NCI-H345 treated with DMSO at 0.1 percent for 48 hours (cell line): Measurements from ENCODE around the gene DNAJC15.
A peak's percentile ranks its signal among the peaks of the same experiment; 100 is the strongest.
"Not testable (repeated sequence)": the region's sequence is repeated elsewhere in the genome, so short reads cannot be mapped to it uniquely, and the experiment has no call there.

Source experiments
- DNase-seq: peaks from one replicate; lab custom pipeline; 2025; ENCODE audit not compliant: unreplicated experiment; lab: John Stamatoyannopoulos, UW

The DNAJC15 gene

DNA sequence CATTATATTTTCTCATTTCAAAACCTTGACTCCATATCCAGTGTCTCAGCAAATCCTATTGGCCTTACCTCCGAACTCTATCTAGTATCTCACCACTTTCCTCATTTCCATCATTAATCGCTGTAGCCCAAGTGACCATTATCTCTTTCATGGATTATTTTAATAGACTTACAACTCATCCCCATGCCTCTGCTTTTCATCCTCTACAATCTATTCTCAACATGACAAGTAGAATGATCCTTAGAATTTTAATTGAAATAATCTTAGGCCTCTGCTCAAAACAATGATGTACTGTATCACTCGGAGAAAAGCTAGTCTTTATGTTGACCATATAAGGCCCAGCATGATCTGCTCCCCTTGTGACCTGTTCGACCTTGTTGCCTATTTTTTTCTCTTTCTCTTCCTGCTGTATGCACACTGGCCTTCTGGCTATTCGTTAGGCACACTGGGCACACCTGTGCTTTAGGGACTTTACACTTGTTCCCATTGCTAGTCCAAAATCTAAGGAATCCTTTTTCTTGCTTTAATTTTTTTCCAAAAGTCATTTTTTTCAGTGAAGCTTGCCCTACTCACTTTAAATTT, 21.4 kb downstream of the DNAJC15 start:
- DNase-seq, result no peak

GRCh38 chr13:43045302-43045773, 22.0 kb downstream of the DNAJC15 start:
- DNase-seq, result not testable (repeated sequence)

DNA sequence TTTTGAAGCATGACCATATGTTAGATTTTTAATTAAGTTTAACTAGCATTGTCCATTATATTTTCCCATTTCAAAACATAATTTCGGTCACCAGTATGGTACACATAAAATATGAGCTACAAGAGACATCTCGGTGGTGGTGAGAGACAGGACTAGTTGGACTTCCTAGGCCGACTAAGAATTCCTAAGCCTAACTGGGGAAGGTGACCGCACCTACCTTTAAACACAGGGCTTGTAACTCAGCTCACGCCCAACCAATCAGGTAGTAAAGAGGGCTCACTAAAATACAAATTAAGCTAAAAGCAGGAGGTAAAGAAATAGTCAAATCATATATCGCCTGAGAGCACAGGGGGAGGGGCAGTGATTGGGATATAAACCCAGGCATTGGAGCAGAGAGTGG, 22.9 kb downstream of the DNAJC15 start:
- DNase-seq, result no peak

DNA sequence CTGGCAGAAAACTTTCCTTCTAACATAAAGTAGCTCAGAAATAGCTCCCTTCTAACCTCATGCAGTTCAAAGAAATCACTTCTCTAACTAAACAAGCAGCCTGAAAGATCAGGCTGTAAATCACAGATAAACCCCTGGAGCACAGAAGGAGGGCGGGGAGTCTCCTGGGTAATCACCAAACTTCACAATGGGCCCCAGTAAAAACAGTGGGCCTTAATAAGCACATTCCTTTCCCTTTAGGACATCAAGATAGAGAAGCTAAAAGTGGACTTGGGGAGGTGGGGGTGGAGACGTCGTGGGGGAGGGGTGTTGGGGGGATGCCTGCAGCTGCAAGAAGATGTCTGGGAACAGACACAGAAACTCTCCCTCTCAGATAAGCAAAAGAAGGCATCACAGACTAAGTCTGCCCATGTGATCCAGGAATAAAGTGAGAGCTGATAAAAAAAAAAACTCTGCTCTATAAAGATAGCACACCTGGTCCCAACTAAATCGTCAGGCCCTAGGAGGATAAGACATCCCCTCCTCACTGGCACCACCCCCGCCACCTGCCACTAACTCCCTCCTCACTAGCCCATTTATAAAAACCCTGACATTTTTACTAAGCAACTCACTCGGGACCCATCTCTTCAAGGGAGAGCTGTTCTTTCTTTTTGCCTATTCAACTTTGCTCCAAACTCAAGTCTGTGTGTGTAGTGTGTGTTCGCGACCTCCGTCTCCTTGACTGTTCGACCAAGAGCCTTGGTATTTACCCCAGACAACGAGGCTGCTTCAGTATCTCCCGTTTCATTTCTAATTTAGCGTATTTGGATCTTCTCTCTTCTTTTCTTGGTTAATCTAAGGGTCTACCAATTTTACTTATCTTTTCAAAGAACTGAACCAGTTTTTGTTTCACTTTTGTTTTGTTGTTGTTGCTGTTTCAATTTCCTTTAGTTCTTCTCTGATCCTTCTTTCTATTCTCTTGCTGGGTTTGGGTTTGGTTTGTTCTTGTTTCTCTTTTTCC, 31.7 kb downstream of the DNAJC15 start:
- no peak for DNase-seq

GRCh38 chr13:43057653-43058317, 34.4 kb downstream of the DNAJC15 start:
- DNase-seq, result peak; percentile 85

DNA sequence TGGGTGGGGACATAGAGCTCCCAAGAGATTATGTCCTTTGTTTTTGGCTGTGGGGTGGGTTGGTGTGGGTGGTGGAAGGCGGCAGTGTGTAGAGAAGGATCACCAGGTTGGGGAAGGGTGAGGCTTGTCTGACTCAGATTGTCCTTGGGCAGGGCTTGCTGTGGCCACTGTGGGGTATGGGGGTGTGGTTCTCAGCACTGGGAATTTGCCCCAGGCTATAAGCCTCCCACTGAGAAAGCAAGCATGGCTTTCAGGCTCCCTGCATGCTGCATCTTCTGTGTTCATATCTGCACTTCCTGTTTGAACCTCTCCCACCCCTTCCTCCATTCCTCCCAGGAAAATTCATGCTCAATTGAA, 34.9 kb downstream of the DNAJC15 start:
- peak; percentile 85 for DNase-seq

DNA sequence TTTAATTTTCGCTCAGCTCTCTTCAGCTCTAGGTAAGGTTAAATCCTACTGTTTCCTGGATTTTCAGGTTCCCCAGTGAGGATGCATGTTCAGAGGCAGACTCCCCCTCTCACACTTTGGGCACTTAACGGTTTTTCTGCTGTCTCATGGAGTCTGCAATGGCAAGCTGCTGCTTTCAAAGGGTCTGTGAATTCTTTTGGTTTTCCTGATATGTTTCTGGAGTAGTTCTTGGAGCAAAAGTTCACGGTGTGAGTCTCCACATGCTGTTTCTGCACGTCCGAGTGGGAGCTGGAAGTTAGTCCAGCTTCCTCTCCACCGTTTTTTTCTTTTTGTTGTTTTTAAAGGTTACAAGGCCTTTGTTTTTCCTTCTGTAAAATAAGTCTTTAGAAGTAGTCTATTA, 35.4 kb downstream of the DNAJC15 start:
- DNase-seq, result no peak

DNA sequence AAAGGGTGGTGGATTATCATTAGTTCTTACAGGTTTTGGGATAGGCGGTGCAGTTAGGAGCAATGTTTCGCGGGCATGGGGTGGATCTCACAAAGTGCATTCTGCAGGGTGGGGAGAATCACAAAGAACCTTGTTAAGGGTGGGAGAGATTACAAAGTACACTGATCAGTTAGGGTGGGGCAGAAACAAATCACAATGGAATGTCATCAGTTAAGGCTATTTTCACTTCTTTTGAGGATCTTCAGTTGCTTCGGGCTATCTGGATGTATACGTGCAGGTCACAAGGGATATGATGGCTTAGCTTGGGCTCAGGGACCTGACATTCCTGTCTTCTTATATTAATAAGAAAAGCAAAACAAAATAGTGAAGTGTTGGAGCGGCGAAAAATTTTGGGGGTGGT, 36.4 kb downstream of the DNAJC15 start:
- not testable (repeated sequence) for DNase-seq

GRCh38 chr13:43060806-43061205, 37.4 kb downstream of the DNAJC15 start:
- DNase-seq, result not testable (repeated sequence)

- no peak for DNase-seq
Measured at GRCh38 chr13:43061496-43062280, 38.3 kb downstream of the DNAJC15 start.

- no peak for DNase-seq
Measured at GRCh38 chr13:43071824-43072223, 48.4 kb downstream of the DNAJC15 start.

DNA sequence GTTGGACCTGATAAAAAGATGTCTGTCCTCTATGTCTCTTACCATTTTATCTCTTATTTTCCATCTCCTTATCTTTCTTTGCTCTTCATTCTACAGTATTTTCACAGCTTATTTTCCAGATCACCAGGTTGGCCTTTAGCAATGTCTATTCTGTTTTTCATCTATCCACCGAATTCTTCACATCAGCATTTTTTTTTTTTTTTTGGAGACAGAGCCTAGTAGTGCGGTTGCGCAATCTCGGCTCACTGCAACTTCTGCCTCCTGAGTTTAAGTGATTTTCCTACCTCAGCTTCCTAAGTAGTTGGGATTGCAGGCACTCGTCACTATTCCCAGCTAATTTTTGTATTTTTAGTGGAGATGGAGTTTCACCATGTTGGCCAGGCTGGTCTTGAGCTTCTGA, 49.0 kb downstream of the DNAJC15 start:
- no peak for DNase-seq

DNA sequence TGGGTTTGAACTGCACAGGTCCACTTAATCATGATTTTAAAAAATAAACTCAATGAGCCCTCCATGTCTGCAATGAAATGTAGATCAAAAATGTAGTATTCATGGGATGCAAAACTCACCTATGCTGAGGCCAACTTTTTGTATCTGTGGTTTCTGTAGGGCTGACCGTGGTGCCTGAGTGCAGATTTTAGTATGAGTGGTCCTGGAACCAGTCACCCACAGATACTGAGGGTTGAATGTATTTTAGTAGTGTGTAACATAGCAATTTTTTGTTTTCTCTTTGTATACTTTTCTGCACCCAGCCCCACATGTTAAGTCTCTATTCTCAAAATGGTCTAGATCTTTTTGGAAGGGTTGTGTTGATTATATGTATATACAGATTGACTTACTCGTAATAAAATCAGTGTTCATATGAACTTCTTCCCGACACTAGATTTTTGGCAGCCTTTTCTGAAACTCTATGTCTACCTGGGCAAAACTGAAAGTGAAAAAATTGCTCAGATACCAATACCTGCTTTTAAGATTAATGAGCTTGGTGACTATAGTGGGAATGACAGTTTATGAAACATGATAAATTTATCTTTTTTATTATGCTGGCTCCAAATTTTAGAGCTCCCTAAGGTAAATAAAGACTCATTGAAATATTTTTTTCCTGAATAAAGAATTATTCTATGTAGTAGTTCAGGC, 51.6 kb downstream of the DNAJC15 start:
- no peak for DNase-seq

- not testable (repeated sequence) for DNase-seq
Measured at GRCh38 chr13:43075511-43075902, 52.1 kb downstream of the DNAJC15 start.

GRCh38 chr13:43077046-43077445, 53.7 kb downstream of the DNAJC15 start:
- no peak for DNase-seq

DNA sequence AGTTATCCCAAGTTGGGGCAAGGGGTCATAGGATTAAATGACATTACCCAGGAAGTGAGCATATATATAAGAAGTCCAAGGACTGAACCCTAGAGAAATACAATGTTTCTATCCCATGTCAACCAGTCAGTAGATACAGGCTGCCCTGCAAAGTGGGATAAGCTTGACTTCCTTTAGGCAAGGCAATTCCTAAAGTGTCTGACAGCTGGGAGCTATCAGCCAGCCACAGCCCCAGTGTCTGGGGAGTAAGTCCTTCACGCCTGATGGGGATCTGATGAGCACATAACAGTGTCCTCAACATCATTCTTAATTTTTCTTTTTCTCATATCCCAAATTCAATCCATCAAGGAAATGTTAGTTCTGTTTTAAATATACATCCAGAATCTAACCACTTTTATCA, 54.1 kb downstream of the DNAJC15 start:
- no peak for DNase-seq

- DNase-seq, result no peak
Measured at GRCh38 chr13:43077906-43078305, 54.5 kb downstream of the DNAJC15 start.

DNA sequence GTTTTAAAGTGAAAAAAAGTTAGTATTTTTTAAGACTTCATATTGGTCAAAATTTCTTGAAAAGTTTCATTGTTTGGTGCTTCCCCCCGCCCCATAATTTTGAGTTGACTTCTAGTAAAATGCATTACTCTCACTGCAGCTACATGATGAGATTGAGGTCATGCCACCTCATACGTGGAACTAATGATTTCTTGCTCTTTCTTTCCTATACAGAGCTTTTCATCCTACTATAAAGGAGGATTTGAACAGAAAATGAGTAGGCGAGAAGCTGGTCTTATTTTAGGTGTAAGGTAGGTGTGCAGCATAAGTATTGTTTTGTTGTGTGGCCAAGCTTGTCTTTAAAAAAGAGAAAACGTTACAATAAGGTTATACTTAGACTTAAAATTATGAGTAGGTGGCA, 55.0 kb downstream of the DNAJC15 start:
- no peak for DNase-seq

DNA sequence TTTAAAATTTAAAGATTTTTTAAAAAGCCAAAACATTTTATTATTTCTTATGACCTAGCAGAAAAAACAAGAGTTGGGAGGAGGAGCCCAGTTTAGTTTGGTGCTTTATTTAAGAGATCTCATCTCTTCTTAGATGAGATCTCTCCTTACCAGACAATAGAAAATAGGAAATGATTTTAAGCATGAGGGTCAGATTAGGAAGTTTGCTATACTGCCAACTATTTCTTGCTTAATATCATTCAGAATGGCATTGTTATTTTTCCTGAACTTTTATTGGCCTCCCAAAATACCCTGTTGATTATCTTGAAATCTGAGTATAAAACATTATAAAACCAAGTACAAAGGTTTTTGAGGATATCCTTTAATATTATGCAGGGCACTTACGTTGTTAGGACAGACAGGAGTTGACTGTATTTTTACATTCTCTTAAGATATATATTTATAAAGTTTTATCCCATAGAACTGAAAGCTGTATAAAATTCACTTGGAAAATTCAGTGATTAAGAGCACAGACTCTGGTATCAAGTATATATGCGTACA, 56.1 kb downstream of the DNAJC15 start:
- DNase-seq, result no peak

DNA sequence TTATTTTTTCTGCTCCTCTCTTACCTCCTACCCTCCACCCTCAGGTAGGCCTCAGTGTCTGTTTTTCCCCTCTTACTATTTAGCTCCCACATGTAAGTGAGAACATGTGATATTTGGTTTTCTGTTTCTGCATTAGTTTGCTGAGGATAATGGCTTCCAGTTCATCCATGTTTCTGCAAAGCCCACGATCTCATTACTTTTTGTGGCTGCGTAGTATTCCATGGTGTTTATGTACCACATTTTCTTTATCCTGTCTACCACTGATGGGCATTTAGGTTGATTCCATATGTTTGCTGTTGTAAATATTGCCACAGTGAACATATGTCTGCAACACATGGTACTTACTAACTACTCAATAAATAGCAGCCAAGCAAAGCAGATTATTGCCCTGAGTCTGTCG, 56.8 kb downstream of the DNAJC15 start:
- DNase-seq, result no peak
